ENCODE measurements around the gene NCKAP5. TPM values are rescaled to one million over a fixed set of nuclear protein-coding genes. Genes with fewer than 3 reads are reported as not detected.

NCKAP5 gene
- polyA plus RNA-seq, 1 experiment: 16.6 TPM

Small RNAs within 50 kb of the gene (small RNA-seq; reads per million reads assigned to genes)
- gene AC016909.1 (ENCODE audit: insufficient read length, low read depth) (not detected), gene RN7SKP154 (ENCODE audit: insufficient read length, low read depth) (not detected), gene RNU6-579P (ENCODE audit: insufficient read length, low read depth) (not detected)

Data from AG04450 (cell line).